NK-92 (cell line): Measurements from ENCODE around the gene CCDC8.
"Not testable (repeated sequence)": the region's sequence is repeated elsewhere in the genome, so short reads cannot be mapped to it uniquely, and the experiment has no call there.

ENCODE experiments used
- DNase-seq: peaks from one replicate; lab custom pipeline; 2025; ENCODE audit not compliant: unreplicated experiment; lab: John Stamatoyannopoulos, UW

Gene CCDC8, protein sequence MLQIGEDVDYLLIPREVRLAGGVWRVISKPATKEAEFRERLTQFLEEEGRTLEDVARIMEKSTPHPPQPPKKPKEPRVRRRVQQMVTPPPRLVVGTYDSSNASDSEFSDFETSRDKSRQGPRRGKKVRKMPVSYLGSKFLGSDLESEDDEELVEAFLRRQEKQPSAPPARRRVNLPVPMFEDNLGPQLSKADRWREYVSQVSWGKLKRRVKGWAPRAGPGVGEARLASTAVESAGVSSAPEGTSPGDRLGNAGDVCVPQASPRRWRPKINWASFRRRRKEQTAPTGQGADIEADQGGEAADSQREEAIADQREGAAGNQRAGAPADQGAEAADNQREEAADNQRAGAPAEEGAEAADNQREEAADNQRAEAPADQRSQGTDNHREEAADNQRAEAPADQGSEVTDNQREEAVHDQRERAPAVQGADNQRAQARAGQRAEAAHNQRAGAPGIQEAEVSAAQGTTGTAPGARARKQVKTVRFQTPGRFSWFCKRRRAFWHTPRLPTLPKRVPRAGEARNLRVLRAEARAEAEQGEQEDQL

DNA sequence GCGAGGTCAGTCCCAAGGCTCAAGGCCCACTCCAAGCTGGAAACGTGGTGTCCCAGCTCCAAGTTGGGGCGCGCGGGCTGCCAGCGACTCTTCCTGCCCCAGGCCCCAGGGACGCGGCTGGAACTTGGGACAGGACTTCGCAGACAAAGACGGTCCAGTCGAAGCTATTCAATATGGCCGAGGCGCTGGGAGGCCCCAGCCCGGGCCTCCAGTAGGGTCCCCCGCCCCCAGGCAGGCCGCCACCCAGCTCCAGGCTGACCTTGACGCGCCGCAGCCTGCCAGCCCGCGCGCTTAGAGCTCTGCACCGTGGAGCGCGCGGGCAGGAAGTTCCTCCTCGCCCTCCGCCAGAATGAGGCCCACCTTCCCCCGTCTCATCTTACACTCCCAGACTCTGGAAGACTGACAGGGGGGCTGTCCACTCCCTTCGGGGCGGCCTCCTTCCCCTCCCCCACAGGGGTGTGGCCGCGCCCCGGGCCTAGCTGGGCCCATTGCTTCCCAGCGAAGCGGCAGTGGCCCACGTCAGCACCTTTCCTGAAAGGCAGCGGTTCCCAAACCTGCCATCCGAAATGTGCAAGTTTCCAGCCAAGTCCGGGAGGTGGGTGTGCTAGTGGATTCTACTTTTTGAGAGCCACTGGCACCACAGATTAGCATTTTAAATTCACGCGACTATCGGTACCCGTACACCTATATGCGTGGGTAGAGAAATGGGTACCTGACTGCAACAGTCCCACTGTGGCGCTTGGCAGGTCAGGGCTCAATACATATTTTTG, at the start of gene CCDC8:
CCDC8 (minus strand) TSS at position 303 of the 770 bp plus-strand sequence. CDS start 754 bp downstream, outside the sequence.
- no peak for DNase-seq

DNA sequence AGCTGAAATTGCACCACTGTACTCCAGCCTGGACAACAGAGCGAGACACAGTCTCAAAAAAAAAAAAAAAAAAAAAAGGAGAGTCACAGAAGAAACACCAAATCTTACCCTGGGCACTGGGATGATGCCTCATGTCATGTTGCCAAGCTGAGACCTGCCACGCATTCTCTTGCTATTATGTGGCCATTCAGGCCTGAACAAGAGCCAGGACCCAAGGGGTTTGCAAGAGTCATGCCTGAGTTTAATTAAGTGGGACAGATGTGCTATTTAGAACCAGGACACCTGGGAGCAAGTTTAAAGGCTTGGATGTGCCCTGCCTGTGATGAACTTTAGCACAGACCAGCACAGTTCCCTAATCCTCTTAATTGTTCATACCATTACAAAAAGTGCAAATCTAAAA, 48.2 kb upstream of the CCDC8 start:
- DNase-seq: no peak

DNA sequence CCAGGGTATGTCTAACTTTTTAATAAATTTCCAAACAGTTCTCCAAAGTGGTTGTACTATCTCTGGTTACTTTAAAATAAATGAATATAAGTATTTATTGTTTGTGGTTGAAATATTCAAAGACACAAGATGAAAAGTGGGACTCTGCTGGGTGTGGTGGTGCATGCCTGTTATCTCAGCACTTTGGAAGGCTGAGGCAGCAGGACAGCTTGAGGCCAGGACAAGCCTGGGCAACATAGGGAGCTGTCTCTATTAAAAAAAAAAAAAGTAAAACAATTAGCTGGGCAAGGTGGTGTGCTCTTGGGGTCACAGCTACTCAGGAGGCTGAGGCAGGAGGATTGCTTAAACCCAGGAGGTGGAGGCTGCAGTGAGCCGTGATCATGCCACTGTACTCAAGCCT, 47.6 kb upstream of the CCDC8 start:
- no peak for DNase-seq

DNA sequence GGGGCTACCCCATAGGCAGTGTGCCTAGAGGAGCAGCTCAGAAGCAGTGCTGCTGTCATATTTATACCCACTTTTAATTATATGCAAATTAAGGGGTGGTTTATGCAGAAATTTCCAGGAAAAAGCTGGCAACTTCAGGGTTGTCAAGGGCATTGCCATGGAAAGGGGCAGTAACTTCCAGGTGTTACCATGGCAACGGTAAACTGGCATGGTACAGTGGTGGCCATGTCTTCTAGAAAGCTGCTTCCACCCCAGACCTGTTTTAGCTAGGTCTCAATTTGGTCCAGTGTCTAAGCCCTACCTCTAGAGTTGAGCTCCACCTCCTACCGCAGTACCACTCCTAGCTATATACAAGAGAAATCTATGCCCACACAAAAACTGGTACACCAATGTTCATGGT, 46.7 kb upstream of the CCDC8 start:
- DNase-seq: no peak

DNA sequence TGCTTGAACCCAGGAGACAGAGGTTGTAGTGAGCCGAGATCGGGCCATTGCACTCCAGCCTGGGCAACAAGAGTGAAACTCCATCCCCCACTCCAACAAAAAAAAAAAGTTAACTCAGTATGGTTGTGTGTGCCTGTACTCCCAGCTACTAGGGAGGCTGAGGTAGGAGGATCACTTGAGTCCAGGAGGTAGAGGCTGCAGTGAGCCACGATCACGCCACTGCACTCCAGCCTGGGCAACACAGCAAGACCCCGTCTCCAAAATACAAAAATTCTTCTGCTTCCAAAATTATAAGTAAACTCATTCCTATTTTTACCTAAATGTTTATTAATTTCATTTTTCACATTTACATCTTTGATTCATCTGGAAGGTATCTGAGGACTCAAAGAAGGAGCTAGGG, 43.6 kb upstream of the CCDC8 start:
- no peak for DNase-seq

DNA sequence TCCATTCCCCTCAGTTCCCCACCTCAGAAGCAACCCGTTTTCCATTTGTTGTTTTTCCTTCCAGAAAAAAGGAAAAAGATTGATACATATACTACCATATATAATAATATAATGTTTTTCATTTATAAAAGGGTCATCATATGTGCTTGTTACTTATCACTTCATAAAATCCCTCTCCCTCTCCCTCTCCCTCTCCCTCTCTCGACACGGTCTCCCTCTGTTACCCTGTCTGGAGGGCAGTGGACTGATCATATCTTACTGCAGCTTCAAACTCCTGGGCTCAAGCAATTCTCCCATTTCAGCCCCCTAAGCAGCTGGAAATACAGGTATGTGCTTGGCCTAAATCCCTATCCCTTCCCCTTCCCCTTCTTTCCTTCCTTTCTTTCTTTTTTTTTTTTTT, 40.9 kb upstream of the CCDC8 start:
- DNase-seq: no peak

DNA sequence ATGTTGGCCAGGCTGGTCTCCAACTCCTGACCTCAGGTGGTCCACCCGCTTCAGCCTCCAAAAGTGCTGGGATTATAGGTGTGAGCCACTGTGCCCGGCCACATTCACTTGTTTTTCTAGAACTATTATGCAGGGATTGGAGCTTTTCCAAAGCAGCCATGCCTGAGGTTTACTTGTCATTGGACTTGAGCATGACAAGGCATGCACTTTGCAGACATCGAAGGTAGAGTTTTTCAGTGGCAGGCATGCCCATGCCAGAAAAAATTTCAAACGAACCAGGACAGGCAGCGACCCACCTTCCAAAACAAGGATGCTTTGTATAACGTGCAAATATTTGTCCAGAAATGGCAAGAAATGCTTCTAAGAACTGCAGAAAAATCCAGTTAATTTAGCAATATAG, 40.3 kb upstream of the CCDC8 start:
- DNase-seq: no peak

DNA sequence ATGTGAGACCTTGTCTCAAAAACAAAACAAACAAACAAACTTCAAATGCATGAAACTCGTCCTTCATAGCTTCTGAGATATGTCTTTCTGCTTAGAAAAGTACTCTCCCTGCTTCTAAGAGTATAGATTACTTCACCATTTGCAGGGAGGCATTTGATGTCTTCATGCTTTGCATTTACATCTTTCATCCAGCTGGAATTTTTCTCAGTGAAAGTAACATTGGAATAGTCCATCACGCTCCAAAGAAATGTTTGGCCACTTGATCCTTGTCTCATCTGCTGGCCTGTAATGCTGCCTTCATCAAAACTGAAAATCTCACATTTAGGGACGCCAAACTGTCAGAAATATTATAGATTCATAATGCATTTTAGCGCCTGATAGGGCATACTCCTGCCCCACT, 38.8 kb upstream of the CCDC8 start:
- DNase-seq: no peak

DNA sequence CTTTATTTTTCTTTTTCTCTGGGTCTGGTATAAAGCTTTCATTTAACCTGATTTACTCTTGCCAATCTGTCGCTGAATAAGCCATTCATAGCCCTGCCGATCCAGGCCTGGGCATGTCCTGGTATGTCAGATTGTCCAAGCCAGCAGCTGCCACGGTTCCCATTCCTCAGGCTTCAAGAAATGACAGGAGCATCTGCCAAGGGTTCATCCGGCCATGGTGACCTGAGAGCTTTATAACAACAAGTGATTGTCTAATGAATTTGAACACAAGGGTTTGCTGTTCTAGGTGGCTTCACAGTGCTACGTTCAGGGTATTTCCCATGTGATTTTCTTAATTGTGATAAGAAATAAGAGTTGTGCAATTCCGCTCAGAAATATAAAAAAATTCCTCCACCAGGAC, 38.0 kb upstream of the CCDC8 start:
- no peak for DNase-seq

DNA sequence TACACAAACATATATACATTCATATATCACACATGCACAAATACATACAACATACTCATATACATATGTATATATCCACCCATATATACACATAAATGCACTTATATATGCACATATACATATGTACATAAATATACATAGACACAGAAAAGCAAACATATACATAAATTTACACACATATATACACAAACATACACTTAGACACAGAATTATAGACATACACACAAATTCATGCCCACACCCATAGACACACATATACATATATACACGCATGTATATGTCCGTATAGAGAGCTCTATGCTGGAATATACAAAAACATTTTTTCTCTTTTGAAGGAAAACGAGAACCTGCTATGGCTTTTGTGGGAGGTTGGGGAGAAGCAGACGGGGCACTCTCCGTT, 37.4 kb upstream of the CCDC8 start:
- no peak for DNase-seq

DNA sequence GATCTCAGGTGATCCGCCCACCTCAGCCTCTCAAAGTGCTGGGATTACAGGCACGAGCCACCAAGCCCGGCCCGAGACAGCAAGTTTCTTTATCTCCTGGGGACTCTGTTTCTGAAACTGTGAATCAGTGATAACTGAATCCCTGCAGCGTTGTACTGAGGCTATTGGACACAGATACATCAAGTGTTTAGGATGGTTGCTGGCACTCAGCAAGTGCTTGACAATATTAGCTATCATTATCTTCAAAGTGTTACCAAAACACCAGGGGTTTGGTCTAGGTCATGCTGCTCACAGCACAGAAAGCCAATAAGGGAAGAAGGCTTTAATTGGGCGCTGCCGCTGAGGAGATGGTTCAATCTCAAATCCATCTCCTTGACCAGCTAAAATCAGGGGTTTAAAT, 35.9 kb upstream of the CCDC8 start:
- no peak for DNase-seq

DNA sequence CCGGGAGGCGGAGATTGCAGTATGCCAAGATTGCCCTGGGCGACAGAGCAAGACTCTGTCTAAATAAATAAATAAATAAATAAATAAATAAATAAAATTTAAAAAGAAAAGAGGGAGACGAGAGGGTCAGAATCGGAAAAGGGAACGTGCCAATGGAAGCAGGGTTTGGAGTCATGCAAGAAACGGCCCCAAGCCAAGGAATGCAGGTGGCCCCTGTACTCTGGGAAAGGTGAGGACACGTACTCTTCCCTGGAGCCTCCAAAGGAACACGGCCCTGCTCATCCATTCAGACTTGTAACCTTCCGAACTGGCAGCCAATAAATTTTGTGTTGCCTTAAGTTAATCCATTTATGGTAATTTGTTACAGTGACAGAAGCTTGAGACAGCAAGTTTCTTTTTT, 35.2 kb upstream of the CCDC8 start:
- DNase-seq: no peak

DNA sequence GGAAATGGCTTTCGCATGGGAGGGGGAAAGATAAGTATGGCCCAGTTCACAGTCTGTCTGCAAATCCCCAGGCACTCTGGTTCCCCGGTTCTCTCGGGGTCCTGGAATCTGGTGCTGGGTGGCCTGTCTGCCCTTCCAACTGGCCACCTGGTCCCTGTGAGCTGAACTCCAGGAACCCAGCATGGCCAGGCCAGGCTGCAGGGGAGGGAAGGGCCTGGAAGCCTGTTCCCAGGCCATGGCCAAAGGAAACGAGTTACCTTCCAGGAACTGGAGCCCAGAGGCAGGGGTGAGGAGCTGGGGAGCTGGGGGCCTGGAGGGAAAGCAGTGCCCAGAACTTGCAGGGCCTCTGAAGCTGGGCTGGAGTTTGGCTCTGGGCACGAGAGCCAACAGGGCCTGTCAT, 34.5 kb upstream of the CCDC8 start:
- no peak for DNase-seq

DNA sequence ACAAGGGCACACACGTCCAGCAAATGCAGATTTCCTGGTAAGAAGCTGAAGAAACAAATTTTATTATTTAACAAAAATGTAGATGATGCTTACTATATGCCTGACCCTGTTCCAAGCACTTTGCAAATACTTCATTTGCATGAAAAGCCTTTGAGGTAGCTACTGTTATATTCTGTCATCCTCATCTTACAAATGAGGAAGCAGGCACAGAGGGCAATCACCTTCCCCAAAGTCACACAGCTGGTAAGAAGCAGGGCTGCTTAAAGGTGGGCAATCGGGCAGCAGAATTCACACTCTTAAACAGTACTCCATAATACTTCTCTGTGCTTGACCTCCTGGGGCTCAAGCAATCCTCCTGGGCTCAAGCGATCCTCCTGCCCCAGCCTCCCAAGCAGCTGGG, 33.6 kb upstream of the CCDC8 start:
- no peak for DNase-seq

DNA sequence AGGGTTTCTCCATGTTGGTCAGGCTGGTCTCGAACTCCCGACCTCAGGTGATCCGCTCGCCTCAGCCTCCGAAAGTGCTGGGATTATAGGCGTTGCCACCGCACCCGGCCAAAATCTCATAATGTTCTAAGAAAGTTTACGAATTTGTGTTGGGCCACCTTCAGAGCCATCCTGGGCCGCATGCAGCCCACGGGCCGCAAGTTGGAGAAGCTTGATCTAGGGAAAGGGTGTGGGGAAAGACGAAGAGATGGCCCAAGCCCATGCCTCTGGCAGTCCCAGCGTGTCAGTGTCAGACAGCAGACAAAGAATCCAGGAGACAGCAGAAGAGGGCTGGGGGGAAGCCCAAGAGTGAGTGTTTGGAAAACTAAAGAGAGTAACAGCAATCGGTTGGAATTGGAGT, 32.7 kb upstream of the CCDC8 start:
- no peak for DNase-seq

DNA sequence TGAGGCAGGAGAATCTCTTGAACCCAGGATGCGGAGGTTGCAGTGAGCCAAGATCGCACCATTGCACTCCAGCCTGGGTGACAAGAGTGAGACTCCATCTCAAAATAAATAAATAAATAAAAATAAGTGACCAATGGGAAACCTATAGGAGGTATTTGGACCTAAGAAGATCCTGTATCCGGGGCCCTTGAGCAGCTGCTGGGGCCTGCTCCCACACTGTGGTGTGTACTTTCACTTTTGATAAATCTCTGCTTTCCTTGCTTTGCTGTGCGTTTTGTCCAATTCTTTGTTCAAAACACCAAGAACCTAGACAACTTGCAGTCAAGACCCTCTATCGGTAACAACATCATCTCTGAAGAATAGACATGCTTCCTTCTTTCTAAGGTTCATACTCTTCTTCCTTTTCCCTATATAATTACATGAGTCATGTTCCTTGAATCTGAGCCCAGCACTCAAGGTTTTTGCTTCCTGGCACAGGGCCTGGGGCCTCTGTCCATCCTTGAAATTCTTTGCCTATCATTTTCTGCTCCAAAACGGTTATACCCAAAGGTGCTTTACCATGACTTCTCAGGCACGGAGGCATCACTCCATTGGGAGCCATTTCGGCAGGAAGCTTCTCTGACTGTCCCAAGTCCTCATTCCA, 29.6 kb upstream of the CCDC8 start:
- DNase-seq: no peak

DNA sequence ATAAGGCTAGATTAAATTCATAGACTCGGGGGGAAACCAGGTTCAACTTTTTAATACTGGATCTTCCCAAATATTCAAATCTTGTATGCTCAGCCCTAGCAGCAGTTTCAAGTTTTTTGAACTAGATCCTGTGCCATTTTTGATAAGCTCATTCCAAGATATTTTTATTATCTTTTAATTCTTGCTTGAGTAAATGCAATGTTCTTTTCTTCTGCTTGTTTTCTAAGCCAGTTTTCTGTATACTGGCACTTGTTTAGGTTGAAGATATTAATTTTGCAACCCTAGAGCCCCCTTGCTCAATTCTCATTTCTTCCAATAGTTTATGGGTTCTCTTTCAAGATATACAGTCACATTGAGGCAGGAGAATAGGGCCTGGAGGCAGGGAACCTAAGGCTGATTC, 28.5 kb upstream of the CCDC8 start:
- no peak for DNase-seq

DNA sequence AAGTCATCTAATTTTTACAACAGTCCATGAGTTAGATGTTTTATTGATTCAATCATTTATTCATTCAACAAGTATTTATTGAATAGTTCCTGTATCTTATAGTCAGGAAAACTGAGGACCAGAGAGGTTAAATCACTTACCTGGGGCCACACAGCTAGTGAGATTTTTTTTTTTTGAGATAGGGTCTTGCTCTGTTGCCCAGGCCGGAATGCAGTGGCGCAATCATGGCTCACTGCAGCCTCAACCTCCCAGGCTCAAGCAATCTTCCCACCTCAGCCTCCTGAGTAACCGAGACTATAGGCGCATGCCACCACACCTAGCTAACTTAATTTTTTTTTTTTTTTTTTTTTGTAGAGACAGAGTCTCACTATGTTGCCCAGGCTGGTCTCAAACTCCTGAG, 22.3 kb upstream of the CCDC8 start:
- not testable (repeated sequence) for DNase-seq

DNA sequence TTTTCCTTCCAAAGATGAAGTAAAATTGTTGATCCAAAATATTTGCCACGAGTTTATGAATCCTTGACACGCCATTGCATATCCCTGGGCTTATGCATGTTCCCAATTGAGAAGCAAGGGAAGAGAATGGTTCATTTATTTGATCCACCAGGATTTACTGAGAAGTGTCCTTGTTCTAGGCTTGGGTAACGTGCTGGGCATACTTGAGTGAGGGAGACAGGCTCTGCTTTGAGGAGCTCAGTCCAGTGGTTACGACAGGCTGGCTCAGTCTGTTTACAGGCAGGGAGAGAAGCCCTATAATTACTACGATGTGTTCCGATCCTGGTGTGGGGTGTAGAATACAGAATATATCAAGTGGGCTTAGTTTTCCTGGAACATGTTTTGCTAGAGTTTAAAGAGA, 21.6 kb upstream of the CCDC8 start:
- no peak for DNase-seq

DNA sequence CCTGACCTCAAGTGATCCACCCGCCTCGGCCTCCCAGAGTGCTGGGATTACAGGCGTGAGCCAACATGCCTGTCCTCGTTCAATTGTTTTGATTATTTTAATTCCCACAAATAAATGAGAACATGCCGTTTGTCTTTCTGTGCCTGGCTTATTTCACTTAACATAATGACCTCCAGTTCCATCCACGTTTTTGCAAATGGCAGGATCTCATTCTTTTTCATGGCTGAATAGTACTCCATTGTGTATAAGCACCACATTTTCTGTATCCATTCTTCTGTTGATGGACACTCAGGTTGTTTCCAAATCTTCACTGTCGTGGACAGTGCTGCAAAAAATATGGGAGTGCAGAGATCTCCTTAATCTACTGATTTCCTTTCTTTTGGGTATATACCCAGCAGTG, 20.1 kb upstream of the CCDC8 start:
- DNase-seq: not testable (repeated sequence)

DNA sequence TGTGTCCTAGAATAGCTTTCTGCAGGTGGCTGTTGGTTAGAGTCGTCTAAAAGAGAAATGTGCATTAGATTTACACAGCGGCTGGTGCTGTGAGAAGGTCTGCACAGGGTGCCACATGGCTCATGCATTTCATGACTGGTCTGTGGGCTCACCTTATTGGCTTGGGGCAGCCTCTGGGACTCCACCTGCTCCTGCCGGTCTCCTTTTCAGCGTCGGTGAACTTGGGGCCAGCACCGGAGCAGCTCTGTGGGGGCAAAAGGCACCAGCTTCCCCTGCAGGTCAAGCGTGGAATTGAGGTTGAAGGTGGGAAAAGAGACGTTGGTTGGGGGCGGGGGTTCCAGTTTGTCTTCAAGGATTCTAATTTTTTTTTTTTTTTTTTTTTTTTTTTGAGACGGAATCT, 18.5 kb upstream of the CCDC8 start:
- no peak for DNase-seq

DNA sequence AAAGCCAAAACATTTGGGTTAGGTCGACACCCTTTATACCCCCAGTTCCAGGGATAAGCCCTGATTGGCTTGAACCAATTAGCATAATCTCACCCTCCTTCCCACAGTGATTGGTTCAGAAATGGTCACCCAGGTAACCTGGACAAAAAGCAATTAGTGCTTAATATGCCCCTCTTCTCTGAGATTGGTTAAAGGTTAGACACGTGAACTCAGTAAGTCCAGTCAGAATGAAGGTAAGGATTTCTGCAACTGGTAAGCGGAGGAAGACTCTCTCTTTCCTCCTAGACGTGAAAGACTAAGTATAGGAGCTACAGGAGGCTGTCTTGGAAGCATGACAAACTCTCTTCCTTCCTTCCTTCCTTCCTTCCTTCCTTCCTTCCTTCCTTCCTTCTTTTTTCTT, 16.6 kb upstream of the CCDC8 start:
- no peak for DNase-seq
